ENCODE results near the gene TRIP11.

The TRIP11 gene

DNA sequence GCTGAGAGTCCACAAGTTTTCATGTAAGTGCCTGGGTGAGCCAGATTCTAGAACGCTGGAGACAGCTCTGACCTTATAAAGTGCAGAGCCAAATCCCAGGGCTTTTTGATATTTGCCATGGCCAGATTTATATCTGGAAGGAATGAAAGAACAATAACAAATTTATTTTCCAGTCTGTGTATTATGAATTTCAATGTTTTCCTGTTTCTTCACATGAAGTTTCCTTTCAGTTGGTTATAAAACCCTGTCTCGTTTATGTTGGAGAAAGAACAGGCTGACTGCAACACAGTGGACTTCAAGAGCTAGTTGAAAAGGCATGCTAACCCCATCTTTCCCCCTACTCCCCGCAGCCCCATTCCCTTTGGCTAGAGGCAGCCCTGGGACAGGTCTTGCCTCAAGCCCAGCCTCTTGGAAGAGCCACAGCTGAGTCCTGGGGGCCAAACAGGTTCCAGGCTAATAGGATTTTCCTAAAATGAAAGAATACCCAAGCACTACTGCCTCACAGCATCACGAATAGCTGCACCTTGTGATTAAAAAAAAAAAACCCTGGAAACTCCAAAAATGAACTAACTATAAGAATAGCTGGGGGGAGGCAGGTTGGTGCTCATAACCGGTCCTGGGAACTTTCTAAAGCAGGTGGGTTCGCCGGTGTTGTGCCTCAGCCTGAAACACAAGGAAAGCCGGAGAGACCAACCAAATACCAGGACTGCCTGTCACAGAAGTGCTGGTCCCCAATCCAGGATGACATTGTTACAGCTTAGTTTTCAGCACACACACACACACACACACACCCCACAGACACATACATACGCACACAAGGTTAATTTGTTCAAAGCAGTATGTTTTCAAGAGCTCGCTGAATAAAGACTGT, 93.9 kb downstream of the TRIP11 start:
- H3K4me1 ChIP-seq (ENCODE audit: control insufficient read depth, insufficient read depth, low read length) = no peaks in the 10 kb centered on the region
- H3K4me3 ChIP-seq (ENCODE audit: low read length) = peak overlapping the region; percentile 28
- H3K27me3 ChIP-seq (ENCODE audit: control insufficient read depth, insufficient read depth, low read length) = peaks cover 29% of the 10 kb centered on the region
- H3K36me3 ChIP-seq (ENCODE audit: control insufficient read depth, insufficient read depth, low read length) = no peaks in the 10 kb centered on the region
- peak overlapping the region; percentile 45 for H3K9ac ChIP-seq (ENCODE audit: low read length)
- no peaks in the 10 kb centered on the region for H3K9me3 ChIP-seq (ENCODE audit: control insufficient read depth, low read length)

DNA sequence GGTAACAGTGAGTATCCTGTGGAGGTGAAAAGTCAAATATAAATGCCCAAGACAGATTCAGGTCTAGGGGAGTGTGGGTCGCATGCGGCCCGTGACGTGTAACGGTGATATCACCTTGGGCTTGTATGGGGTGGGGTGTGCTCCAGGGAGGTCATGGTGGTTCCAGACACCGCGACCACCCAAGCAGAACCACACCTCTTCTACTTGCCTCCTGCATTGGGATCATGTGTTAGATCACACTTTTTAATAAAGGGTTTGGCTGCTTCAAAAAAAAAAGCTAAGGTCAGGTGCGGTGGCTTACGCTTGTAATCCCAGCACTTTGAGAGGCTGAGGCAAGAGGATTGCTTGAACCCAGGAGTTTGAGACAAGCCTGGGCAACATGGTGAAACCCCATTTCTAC, 96.9 kb downstream of the TRIP11 start:
- peaks cover 25% of the 10 kb centered on the region for H3K27me3 ChIP-seq (ENCODE audit: control insufficient read depth, insufficient read depth, low read length)
- no peaks in the 10 kb centered on the region for H3K4me1 ChIP-seq (ENCODE audit: control insufficient read depth, insufficient read depth, low read length)
- no peaks in the 10 kb centered on the region for H3K9me3 ChIP-seq (ENCODE audit: control insufficient read depth, low read length)
- H3K4me3 ChIP-seq (ENCODE audit: low read length) = no peak overlapping the region
- H3K9ac ChIP-seq (ENCODE audit: low read length) = no peak overlapping the region
- no peaks in the 10 kb centered on the region for H3K36me3 ChIP-seq (ENCODE audit: control insufficient read depth, insufficient read depth, low read length)

DNA sequence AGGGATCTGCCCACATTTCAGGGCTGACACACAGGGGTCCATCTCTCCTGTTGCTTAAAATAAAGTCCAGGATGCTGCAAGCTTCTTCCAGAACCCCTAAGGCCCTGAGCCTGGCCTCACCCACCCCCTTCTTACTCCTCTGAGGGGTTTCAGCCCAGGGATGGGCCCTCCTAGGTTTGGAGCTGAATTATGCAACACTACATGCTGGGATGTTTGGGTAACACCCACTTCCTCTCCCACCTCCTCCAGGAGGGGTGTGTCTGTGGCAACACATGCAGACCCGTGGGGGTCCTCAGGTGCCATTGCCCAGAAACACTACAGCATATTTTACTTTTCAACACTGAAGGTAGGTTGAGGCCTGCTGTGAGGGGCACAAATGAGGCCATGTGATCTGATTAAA, 97.7 kb downstream of the TRIP11 start:
- Histone ChIP-seq H3K4me3 (ENCODE audit: low read length) (no peak overlapping the region), H3K27me3 (ENCODE audit: control insufficient read depth, insufficient read depth, low read length) (peaks cover 19% of the 10 kb centered on the region), H3K9me3 (ENCODE audit: control insufficient read depth, low read length) (no peaks in the 10 kb centered on the region), H3K9ac (ENCODE audit: low read length) (no peak overlapping the region), H3K36me3 (ENCODE audit: control insufficient read depth, insufficient read depth, low read length) (no peaks in the 10 kb centered on the region), H3K4me1 (ENCODE audit: control insufficient read depth, insufficient read depth, low read length) (no peaks in the 10 kb centered on the region)

DNA sequence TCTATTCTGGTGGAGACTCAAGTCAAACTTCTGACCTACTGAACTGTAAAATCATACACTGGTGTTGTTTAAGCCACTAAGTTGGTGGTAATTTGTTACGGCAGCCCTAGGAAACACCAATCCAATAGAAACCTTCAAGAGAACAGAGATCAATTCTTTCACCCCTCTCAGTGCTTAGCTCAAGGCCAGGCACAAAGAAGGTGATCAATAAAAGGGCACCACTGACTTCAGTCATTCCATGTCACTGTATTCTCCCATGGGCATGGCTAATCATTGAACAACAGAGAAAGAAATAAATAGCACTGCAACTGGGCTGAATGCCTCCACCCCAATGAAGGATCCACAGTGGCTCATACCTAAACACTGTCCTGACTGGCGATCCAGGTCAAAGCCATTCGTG, 99.7 kb downstream of the TRIP11 start:
- Histone ChIP-seq H3K27me3 (ENCODE audit: control insufficient read depth, insufficient read depth, low read length) (peaks cover under 1% of the 10 kb centered on the region), H3K9ac (ENCODE audit: low read length) (no peak overlapping the region), H3K4me3 (ENCODE audit: low read length) (no peak overlapping the region), H3K9me3 (ENCODE audit: control insufficient read depth, low read length) (no peaks in the 10 kb centered on the region), H3K36me3 (ENCODE audit: control insufficient read depth, insufficient read depth, low read length) (no peaks in the 10 kb centered on the region), H3K4me1 (ENCODE audit: control insufficient read depth, insufficient read depth, low read length) (no peaks in the 10 kb centered on the region)

DNA sequence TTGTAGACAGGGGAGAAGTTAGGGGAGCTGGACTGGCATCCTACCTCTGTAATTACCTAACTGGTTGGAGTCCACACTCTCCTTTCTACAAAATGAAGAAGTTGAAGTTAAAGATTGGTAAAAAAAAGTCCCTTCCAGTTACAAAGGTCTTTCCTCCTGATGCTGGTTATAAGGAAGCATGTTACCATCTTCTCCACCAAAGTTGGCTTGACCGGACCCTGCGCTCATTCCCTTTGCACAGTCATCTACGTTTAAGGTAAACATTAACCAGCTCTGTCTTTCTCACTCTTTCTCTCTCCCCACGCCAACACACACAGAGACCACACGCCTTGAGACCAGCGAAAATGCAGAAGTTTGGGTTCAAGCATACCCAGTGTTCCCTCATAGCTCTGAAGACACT, 104.3 kb downstream of the TRIP11 start:
- Histone ChIP-seq H3K27me3 (ENCODE audit: control insufficient read depth, insufficient read depth, low read length) (no peaks in the 10 kb centered on the region), H3K9me3 (ENCODE audit: control insufficient read depth, low read length) (no peaks in the 10 kb centered on the region), H3K36me3 (ENCODE audit: control insufficient read depth, insufficient read depth, low read length) (no peaks in the 10 kb centered on the region), H3K4me1 (ENCODE audit: control insufficient read depth, insufficient read depth, low read length) (no peaks in the 10 kb centered on the region), H3K9ac (ENCODE audit: low read length) (no peak overlapping the region), H3K4me3 (ENCODE audit: low read length) (no peak overlapping the region)

DNA sequence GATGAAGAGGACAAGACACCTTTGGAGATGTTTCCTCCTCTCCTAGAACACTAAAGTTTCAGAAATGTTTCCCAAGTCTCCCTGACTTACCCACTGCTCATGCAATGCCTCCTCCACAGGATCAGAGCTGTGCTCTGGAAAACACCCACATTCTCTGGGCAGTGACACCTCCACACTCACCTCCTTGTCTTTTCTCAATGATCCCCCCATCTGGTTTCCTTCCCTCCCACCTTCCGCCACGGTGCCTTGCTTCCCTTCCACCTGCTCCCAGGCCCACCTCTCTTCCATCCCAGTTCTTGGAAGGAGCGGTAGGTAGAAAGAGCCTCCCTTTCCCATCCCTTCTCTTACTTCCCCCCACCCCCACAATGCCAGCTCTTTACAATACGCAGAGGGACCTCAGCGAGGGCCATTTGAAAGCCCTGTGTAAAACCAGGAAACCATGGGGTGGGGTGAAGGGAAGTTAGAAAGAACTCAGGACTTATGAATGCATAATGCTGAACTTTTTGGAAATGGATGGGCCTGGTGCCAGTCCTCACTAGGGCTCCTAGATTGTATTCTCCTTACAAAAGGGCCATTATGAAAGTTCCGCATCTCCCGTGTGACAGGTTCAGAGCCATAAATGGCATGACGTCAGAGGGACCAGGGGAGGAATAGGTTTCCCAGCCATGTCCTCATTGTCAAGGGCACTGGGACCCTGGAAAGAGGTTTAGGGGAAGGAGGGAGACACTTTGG, 105.1 kb downstream of the TRIP11 start:
- H3K27me3 ChIP-seq (ENCODE audit: control insufficient read depth, insufficient read depth, low read length) = no peaks in the 10 kb centered on the region
- no peaks in the 10 kb centered on the region for H3K36me3 ChIP-seq (ENCODE audit: control insufficient read depth, insufficient read depth, low read length)
- no peaks in the 10 kb centered on the region for H3K9me3 ChIP-seq (ENCODE audit: control insufficient read depth, low read length)
- no peak overlapping the region for H3K4me3 ChIP-seq (ENCODE audit: low read length)
- H3K9ac ChIP-seq (ENCODE audit: low read length) = no peak overlapping the region
- no peaks in the 10 kb centered on the region for H3K4me1 ChIP-seq (ENCODE audit: control insufficient read depth, insufficient read depth, low read length)

DNA sequence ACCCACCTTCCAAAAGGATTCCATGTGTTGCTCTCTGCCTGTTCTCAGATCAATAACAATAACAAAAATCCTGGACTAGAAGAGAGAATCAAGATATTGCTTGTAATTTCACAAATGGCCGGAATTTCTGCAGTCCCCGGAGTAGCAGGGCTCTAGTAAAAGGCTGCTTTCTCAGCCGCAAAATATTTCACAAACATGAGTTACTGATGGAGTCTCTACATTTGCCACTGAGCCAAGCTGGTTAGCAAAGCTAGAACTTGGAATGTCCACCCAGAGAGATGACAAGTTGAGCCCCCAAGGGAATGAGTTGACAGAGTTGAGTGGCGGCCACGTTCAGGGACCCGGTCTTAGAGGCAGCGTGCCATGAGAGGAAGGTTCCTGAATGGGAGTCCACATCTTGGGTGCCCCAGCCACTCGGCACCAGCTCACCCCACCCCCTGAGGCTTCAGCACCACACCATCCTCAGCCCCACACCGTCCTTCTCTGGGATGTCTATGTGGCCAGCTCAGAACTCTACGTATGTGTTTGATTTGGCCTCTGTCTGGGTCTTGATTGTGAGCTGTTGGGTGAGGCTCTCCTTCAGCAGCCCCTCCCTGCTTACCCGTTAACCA, 108.3 kb downstream of the TRIP11 start:
- no peaks in the 10 kb centered on the region for H3K9me3 ChIP-seq (ENCODE audit: control insufficient read depth, low read length)
- H3K4me1 ChIP-seq (ENCODE audit: control insufficient read depth, insufficient read depth, low read length) = no peaks in the 10 kb centered on the region
- no peak overlapping the region for H3K4me3 ChIP-seq (ENCODE audit: low read length)
- H3K9ac ChIP-seq (ENCODE audit: low read length) = no peak overlapping the region
- no peaks in the 10 kb centered on the region for H3K36me3 ChIP-seq (ENCODE audit: control insufficient read depth, insufficient read depth, low read length)
- H3K27me3 ChIP-seq (ENCODE audit: control insufficient read depth, insufficient read depth, low read length) = no peaks in the 10 kb centered on the region

DNA sequence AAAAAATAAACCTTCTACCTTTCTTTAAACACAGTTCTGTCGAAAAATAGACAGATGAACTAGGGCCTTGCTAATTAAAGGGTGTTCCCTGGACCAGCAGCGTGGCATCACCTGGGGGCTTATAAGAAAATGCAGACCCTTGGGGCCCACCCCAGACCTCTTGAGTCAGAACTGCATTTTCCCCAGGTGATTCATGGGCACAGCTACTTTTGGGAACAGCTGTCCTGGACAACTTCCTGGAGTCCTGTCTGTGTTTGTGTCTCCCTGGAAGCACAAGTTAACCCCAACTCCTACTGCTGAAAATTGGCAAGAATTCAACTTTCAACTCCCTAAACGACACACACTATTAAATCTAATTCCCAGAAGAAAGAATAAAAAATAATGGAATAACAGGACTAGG, 110.2 kb downstream of the TRIP11 start:
- Histone ChIP-seq H3K4me1 (ENCODE audit: control insufficient read depth, insufficient read depth, low read length) (no peaks in the 10 kb centered on the region), H3K36me3 (ENCODE audit: control insufficient read depth, insufficient read depth, low read length) (no peaks in the 10 kb centered on the region), H3K9ac (ENCODE audit: low read length) (no peak overlapping the region), H3K27me3 (ENCODE audit: control insufficient read depth, insufficient read depth, low read length) (no peaks in the 10 kb centered on the region), H3K9me3 (ENCODE audit: control insufficient read depth, low read length) (no peaks in the 10 kb centered on the region), H3K4me3 (ENCODE audit: low read length) (no peak overlapping the region)

DNA sequence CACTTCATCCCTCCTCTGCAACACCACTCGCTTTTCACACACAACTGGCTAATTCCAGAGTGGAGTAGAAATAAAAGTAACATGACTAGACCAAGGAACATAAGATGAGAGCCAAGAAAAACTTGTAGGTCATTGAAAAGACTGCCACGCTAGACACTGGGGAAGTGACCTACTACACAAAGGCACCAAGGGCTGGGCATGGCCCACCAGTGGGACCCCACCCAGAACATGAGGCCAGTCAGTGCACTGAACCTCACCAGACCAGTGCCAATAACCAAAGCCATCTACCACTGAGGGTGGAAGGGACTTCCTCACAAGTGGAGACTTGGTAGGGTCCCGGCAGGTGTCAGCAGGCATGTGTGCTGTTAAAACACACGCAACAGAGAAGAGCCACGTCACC, 112.1 kb downstream of the TRIP11 start:
- Histone ChIP-seq H3K36me3 (ENCODE audit: control insufficient read depth, insufficient read depth, low read length) (no peaks in the 10 kb centered on the region), H3K9me3 (ENCODE audit: control insufficient read depth, low read length) (no peaks in the 10 kb centered on the region), H3K27me3 (ENCODE audit: control insufficient read depth, insufficient read depth, low read length) (no peaks in the 10 kb centered on the region), H3K4me1 (ENCODE audit: control insufficient read depth, insufficient read depth, low read length) (no peaks in the 10 kb centered on the region), H3K9ac (ENCODE audit: low read length) (no peak overlapping the region), H3K4me3 (ENCODE audit: low read length) (no peak overlapping the region)

DNA sequence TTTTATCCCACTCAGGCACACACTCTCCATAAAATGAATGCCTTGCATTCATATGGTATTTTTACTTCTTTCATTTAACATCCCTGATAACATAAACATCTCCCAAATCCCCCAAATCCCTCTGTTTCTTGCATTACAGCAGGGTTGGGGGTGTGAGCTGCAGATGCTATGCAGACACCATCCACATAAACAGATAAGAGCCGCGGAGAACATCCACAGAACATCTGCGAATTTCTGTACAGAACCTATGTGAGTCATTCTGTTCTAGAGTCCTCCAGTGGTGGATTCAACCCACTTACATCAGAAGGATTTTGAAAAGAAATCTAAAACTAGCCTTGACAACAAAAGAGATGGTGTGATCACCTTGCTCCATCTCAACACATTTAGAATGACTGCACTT, 112.7 kb downstream of the TRIP11 start:
- Histone ChIP-seq H3K4me1 (ENCODE audit: control insufficient read depth, insufficient read depth, low read length) (no peaks in the 10 kb centered on the region), H3K9ac (ENCODE audit: low read length) (no peak overlapping the region), H3K27me3 (ENCODE audit: control insufficient read depth, insufficient read depth, low read length) (no peaks in the 10 kb centered on the region), H3K36me3 (ENCODE audit: control insufficient read depth, insufficient read depth, low read length) (no peaks in the 10 kb centered on the region), H3K4me3 (ENCODE audit: low read length) (no peak overlapping the region), H3K9me3 (ENCODE audit: control insufficient read depth, low read length) (no peaks in the 10 kb centered on the region)

DNA sequence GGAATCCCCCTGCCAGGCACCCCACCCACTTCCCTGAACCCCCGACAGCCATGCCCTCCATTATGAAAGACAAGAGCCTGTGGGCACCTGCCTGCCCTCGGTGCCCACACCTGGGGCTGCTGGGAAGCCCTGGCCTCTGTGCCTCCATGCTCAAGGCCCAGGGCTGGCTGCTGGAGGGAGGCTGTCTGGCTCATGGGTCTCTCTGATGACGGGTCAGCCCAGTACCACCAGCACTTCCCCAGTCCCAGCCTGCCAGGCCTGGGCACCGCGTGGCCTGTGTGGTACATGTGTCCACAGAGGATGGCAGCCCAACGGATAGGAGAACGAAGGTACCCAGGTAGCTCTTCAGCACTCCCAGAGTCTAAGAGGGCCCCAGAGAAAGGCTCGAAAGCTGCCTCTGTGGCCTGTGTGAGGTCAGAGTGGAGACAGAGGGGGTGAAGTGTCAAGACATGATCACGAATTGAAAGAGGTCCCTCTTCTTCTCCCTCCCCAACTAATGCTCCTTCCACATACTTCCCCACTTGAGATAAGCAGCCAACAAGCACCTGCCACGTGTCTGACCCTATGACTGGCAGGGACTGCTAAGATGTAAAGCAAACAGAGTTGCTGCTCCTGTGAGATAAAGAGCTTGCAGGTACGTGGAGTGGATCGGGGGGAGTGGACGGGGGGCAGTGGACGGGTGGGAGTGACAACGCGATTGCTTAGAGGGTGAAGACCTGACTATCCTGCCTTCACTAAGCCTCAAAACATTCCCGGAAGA, 113.5 kb downstream of the TRIP11 start:
- H3K27me3 ChIP-seq (ENCODE audit: control insufficient read depth, insufficient read depth, low read length) = no peaks in the 10 kb centered on the region
- no peaks in the 10 kb centered on the region for H3K9me3 ChIP-seq (ENCODE audit: control insufficient read depth, low read length)
- no peaks in the 10 kb centered on the region for H3K36me3 ChIP-seq (ENCODE audit: control insufficient read depth, insufficient read depth, low read length)
- H3K4me3 ChIP-seq (ENCODE audit: low read length) = no peak overlapping the region
- H3K4me1 ChIP-seq (ENCODE audit: control insufficient read depth, insufficient read depth, low read length) = no peaks in the 10 kb centered on the region
- no peak overlapping the region for H3K9ac ChIP-seq (ENCODE audit: low read length)
